HepG2 (cell line): ENCODE results near the gene VASN. TPM values are rescaled to one million over a fixed set of nuclear protein-coding genes. Genes with fewer than 3 reads are reported as not detected.

Source experiments
- ARID2 ChIP-seq: sonication (generic); formaldehyde crosslinking; IDR thresholded peaks from 2 replicates; pipeline ENCODE4 v1.8.1; 2022; ENCODE audit warnings: mild to moderate bottlenecking, missing genetic modification reagents, borderline replicate concordance
- CREM ChIP-seq, 2 experiments: sonication (generic) in 1 of 2; formaldehyde crosslinking in 1 of 2; IDR thresholded peaks; 2 replicates each; pipeline versions ENCODE4 v1.4.0 to v1.6.1; 2016 to 2020; ENCODE audit warnings: antibody characterized with exemption in 1 of 2, mild to moderate bottlenecking in 1 of 2, missing genetic modification reagents in 1 of 2
- DR1 ChIP-seq: sonication (generic); formaldehyde crosslinking; IDR thresholded peaks from 2 replicates; pipeline ENCODE4 v1.8.0; 2021; ENCODE audit warnings: mild to moderate bottlenecking, missing genetic modification reagents, inconsistent platforms
- DZIP1 ChIP-seq: sonication (generic); formaldehyde crosslinking; IDR thresholded peaks from 2 replicates; pipeline ENCODE4 v1.5.0; 2020; ENCODE audit warnings: mild to moderate bottlenecking, missing genetic modification reagents
- NCOR1 ChIP-seq: fragments of 200-600 bp; sonication (generic); IDR thresholded peaks from 2 replicates; pipeline ENCODE4 v1.7.0; 2017; ENCODE audit warnings: antibody characterized with exemption, low read length, borderline replicate concordance
- NFYC ChIP-seq: IDR thresholded peaks from 2 replicates; pipeline ENCODE4 v1.6.1; 2016; ENCODE audit warnings: missing genetic modification reagents, missing compliant biosample characterization
- PLRG1 ChIP-seq: fragments of 450-650 bp; conservative IDR thresholded peaks from 2 replicates; pipeline ENCODE4 v1.6.1; 2016
- RARG ChIP-seq: sonication (generic); formaldehyde crosslinking; IDR thresholded peaks from 2 replicates; pipeline ENCODE4 v1.4.0; 2020; ENCODE audit warnings: low read depth, mild to moderate bottlenecking, missing genetic modification reagents
- SMAD1 ChIP-seq: sonication (generic); formaldehyde crosslinking; IDR thresholded peaks from 2 replicates; pipeline ENCODE4 v1.4.0; 2020; ENCODE audit warnings: missing genetic modification reagents, low read depth, mild to moderate bottlenecking, borderline replicate concordance
- TFDP1 ChIP-seq: IDR thresholded peaks from 2 replicates; pipeline ENCODE4 v1.6.1; 2016; ENCODE audit warnings: missing compliant biosample characterization, missing genetic modification reagents, borderline replicate concordance
- UBTF ChIP-seq: sonication (generic); formaldehyde crosslinking; IDR thresholded peaks from 2 replicates; pipeline ENCODE4 v1.4.0; 2020; ENCODE audit warnings: mild to moderate bottlenecking, missing genetic modification reagents
- ZHX1 ChIP-seq: sonication (generic); formaldehyde crosslinking; IDR thresholded peaks from 2 replicates; pipeline ENCODE4 v1.8.1; 2022; ENCODE audit warnings: low read depth, mild to moderate bottlenecking, missing genetic modification reagents
- ZNF337 ChIP-seq: sonication (generic); formaldehyde crosslinking; IDR thresholded peaks from 2 replicates; pipeline ENCODE4 v1.5.1; 2020; ENCODE audit warnings: missing genetic modification reagents, low read depth, mild to moderate bottlenecking, borderline replicate concordance
- ZXDC ChIP-seq: sonication (generic); formaldehyde crosslinking; IDR thresholded peaks from 2 replicates; pipeline ENCODE4 v1.5.0; 2020; ENCODE audit warnings: mild to moderate bottlenecking, missing genetic modification reagents
- polyA plus RNA-seq, 8 experiments: library from polyadenylated mRNA; depleted of rRNA in 3 of 8; stranded (reverse) in 7 of 8; unstranded in 1 of 8; fragments of >200 nt; fragmentation: Illumina TruSeq in 4 of 8; extraction: Trizol in 4 of 8; gene quantifications; 2 replicates each; pipeline versions ENCODE4 v1.2.1 to v1.2.3, GENCODE V29; 2011 to 2016; ENCODE audit warnings: low read depth in 4 of 8, missing spikeins in 1 of 8, mixed read lengths in 1 of 8; ENCODE audit not compliant: insufficient read depth in 1 of 8
- total RNA-seq, 5 experiments: library from RNA; depleted of rRNA; stranded (reverse); fragments of >200 nt; fragmentation: Illumina TruSeq; extraction: Trizol; gene quantifications; 2 replicates each; pipeline ENCODE4 v1.2.3, GENCODE V29; 2016; ENCODE audit warnings: low read depth in 1 of 5

VASN gene
- total and polyA plus RNA-seq, 2 of the 13 experiments (the other 11 are each of a cell fraction or from before 2014, with no cell fraction given), result 8.4 to 18.2 TPM

GRCh38 chr16:4372578-4373355, 1.1 kb downstream of the VASN start (continued):
- peak; percentile 71; the same call in 1 of the 2 replicates for TF ChIP-seq ZHX1 (CRISPR knock-in tag)
- peak; percentile 66; the same call in 1 of the 2 replicates for TF ChIP-seq CREM (IDR thresholded peaks at IDR 0.05)
- no peak for TF ChIP-seq CREM (CRISPR knock-in tag; IDR thresholded peaks at IDR 0.05)
- peak; percentile 54; the same call in 1 of the 2 replicates for TF ChIP-seq DR1 (CRISPR knock-in tag)
- peak; percentile 44; the same call in 1 of the 2 replicates for TF ChIP-seq SMAD1 (CRISPR knock-in tag)
- TF ChIP-seq PLRG1, result no peak
- no peak for TF ChIP-seq ARID2 (CRISPR knock-in tag)
- TF ChIP-seq NFYC, result peak; percentile 20; the same call in 1 of the 2 replicates
- no peak for TF ChIP-seq ZNF337 (CRISPR knock-in tag)
- TF ChIP-seq UBTF, result peak; percentile 75
- no peak for TF ChIP-seq DZIP1 (CRISPR knock-in tag)
- TF ChIP-seq NCOR1, result peak; percentile 89
- TF ChIP-seq RARG (CRISPR knock-in tag), result no peak
- no peak for TF ChIP-seq ZXDC (CRISPR knock-in tag)
- no peak for TF ChIP-seq TFDP1 (CRISPR knock-in tag)
